ENCODE results near the gene ITGB8.

Gene ITGB8

GRCh38 chr7:20441346-20441745 is 110.6 kb downstream of the ITGB8 start:
- H2BK12ac ChIP-seq (ENCODE audit: low read length), result no peak overlapping the region
- no peak overlapping the region for H3K9ac ChIP-seq (ENCODE audit: low read depth, low read length, poor library complexity)
- no peak for DNase-seq (ENCODE audit: low spot score)
- no peak overlapping the region for H2AFZ ChIP-seq (ENCODE audit: low read length)
- H3K4me2 ChIP-seq (ENCODE audit: insufficient read depth, low read length, poor library complexity, severe bottlenecking), result no peak overlapping the region
- no peak overlapping the region for H2BK15ac ChIP-seq (ENCODE audit: low read length)
- H3K27me3 ChIP-seq (ENCODE audit: control insufficient read depth in 3 of 3, insufficient read depth in 3 of 3, low read depth in 1 of 3, low read length in 3 of 3), result no peaks in the 10 kb centered on the region
- peaks cover 0 to 7% of the 10 kb centered on the region in 2 donors for H3K9me3 ChIP-seq (replicated peaks in 1 of 2; ENCODE audit: control insufficient read depth in 2 of 2, insufficient read depth in 1 of 2, low read depth in 1 of 2, low read length in 2 of 2)
- no peak overlapping the region for H3K4me3 ChIP-seq (ENCODE audit: low read length in 2 of 2)
- no peak overlapping the region for H3K23ac ChIP-seq (ENCODE audit: low read depth, low read length, poor library complexity)
- H3K36me3 ChIP-seq (replicated peaks in 1 of 2; ENCODE audit: control insufficient read depth in 2 of 2, insufficient read depth in 2 of 2, low read length in 2 of 2), result no peaks in the 10 kb centered on the region
- H3K79me1 ChIP-seq (ENCODE audit: low read depth, low read length), result no peaks in the 10 kb centered on the region
- H2AK5ac ChIP-seq (ENCODE audit: low read depth, low read length), result no peak overlapping the region
- no CpG with 5 or more reads among the region's 4 CpGs for WGBS, 2 donors (ENCODE audit: extremely low coverage in 2 of 2, insufficient read length in 2 of 2, insufficient replicate concordance in 1 of 2)
- no peak overlapping the region for H4K91ac ChIP-seq (ENCODE audit: low read depth, low read length, poor library complexity)
- H3K4ac ChIP-seq (ENCODE audit: low read length), result no peak overlapping the region
- no peak overlapping the region for H3K27ac ChIP-seq (replicated peaks; ENCODE audit: low read length)
- no peak overlapping the region for H2BK5ac ChIP-seq (ENCODE audit: low read length)
- H3K18ac ChIP-seq (ENCODE audit: low read length), result no peak overlapping the region
- no peak overlapping the region for H3K14ac ChIP-seq (ENCODE audit: low read length)
- H2BK120ac ChIP-seq (ENCODE audit: low read depth, low read length), result no peak overlapping the region
- H3K4me1 ChIP-seq (ENCODE audit: control insufficient read depth in 2 of 2, insufficient read depth in 1 of 2, low read depth in 1 of 2, low read length in 2 of 2), result no peaks in the 10 kb centered on the region
- H4K8ac ChIP-seq (ENCODE audit: low read depth, low read length), result no peak overlapping the region

- no CpG with 5 or more reads among the region's 3 CpGs for WGBS, 2 donors (ENCODE audit: extremely low coverage in 2 of 2, insufficient read length in 2 of 2, insufficient replicate concordance in 1 of 2)
- no peak overlapping the region for H4K91ac ChIP-seq (ENCODE audit: low read depth, low read length, poor library complexity)
- H2BK5ac ChIP-seq (ENCODE audit: low read length), result no peak overlapping the region
Observed at GRCh38 chr7:20441991-20442441, 111.3 kb downstream of the ITGB8 start.

GRCh38 chr7:20442951-20443350 is 112.3 kb downstream of the ITGB8 start:
- no CpG with 5 or more reads among the region's 8 CpGs for WGBS, 2 donors (ENCODE audit: extremely low coverage in 2 of 2, insufficient read length in 2 of 2, insufficient replicate concordance in 1 of 2)
- no peak overlapping the region for H3K27ac ChIP-seq (replicated peaks; ENCODE audit: low read length)

More at GRCh38 chr7:20441991-20442441, 111.3 kb downstream of the ITGB8 start:
- Histone ChIP-seq H4K8ac (ENCODE audit: low read depth, low read length) (no peak overlapping the region), H3K23ac (ENCODE audit: low read depth, low read length, poor library complexity) (no peak overlapping the region), H3K14ac (ENCODE audit: low read length) (no peak overlapping the region), H3K4me1 (ENCODE audit: control insufficient read depth in 2 of 2, insufficient read depth in 1 of 2, low read depth in 1 of 2, low read length in 2 of 2) (no peaks in the 10 kb centered on the region), H3K79me1 (ENCODE audit: low read depth, low read length) (no peaks in the 10 kb centered on the region), H3K4me3 (ENCODE audit: low read length in 2 of 2) (no peak overlapping the region), H3K27me3 (ENCODE audit: control insufficient read depth in 3 of 3, insufficient read depth in 3 of 3, low read depth in 1 of 3, low read length in 3 of 3) (no peaks in the 10 kb centered on the region), H2AFZ (ENCODE audit: low read length) (no peak overlapping the region), H3K27ac (replicated peaks; ENCODE audit: low read length) (no peak overlapping the region), H3K9ac (ENCODE audit: low read depth, low read length, poor library complexity) (no peak overlapping the region), H2BK12ac (ENCODE audit: low read length) (no peak overlapping the region), H2AK5ac (ENCODE audit: low read depth, low read length) (no peak overlapping the region), H3K4ac (ENCODE audit: low read length) (no peak overlapping the region), H3K36me3 (replicated peaks in 1 of 2; ENCODE audit: control insufficient read depth in 2 of 2, insufficient read depth in 2 of 2, low read length in 2 of 2) (no peaks in the 10 kb centered on the region), H3K9me3 (replicated peaks in 1 of 2; ENCODE audit: control insufficient read depth in 2 of 2, insufficient read depth in 1 of 2, low read depth in 1 of 2, low read length in 2 of 2) (peaks cover 0 to 7% of the 10 kb centered on the region in 2 donors), H3K4me2 (ENCODE audit: insufficient read depth, low read length, poor library complexity, severe bottlenecking) (no peak overlapping the region), H2BK120ac (ENCODE audit: low read depth, low read length) (no peak overlapping the region), H3K18ac (ENCODE audit: low read length) (no peak overlapping the region), H2BK15ac (ENCODE audit: low read length) (no peak overlapping the region)
- no peak for DNase-seq (ENCODE audit: low spot score)

GRCh38 chr7:20444030-20444800 is 113.5 kb downstream of the ITGB8 start:
- Histone ChIP-seq H3K4me1 (ENCODE audit: control insufficient read depth in 2 of 2, insufficient read depth in 1 of 2, low read depth in 1 of 2, low read length in 2 of 2) (no peaks in the 10 kb centered on the region), H2BK5ac (ENCODE audit: low read length) (no peak overlapping the region), H2AK5ac (ENCODE audit: low read depth, low read length) (no peak overlapping the region), H3K9ac (ENCODE audit: low read depth, low read length, poor library complexity) (no peak overlapping the region), H3K18ac (ENCODE audit: low read length) (no peak overlapping the region), H2BK12ac (ENCODE audit: low read length) (no peak overlapping the region), H3K27ac (replicated peaks; ENCODE audit: low read length) (no peak overlapping the region), H2AFZ (ENCODE audit: low read length) (no peak overlapping the region), H3K23ac (ENCODE audit: low read depth, low read length, poor library complexity) (no peak overlapping the region), H3K9me3 (replicated peaks in 1 of 2; ENCODE audit: control insufficient read depth in 2 of 2, insufficient read depth in 1 of 2, low read depth in 1 of 2, low read length in 2 of 2) (peaks cover 0 to 7% of the 10 kb centered on the region in 2 donors), H3K27me3 (ENCODE audit: control insufficient read depth in 3 of 3, insufficient read depth in 3 of 3, low read depth in 1 of 3, low read length in 3 of 3) (no peaks in the 10 kb centered on the region), H3K14ac (ENCODE audit: low read length) (no peak overlapping the region), H2BK120ac (ENCODE audit: low read depth, low read length) (no peak overlapping the region), H3K4me3 (ENCODE audit: low read length in 2 of 2) (no peak overlapping the region), H4K91ac (ENCODE audit: low read depth, low read length, poor library complexity) (no peak overlapping the region), H3K79me1 (ENCODE audit: low read depth, low read length) (no peaks in the 10 kb centered on the region), H4K8ac (ENCODE audit: low read depth, low read length) (no peak overlapping the region), H3K36me3 (replicated peaks in 1 of 2; ENCODE audit: control insufficient read depth in 2 of 2, insufficient read depth in 2 of 2, low read length in 2 of 2) (no peaks in the 10 kb centered on the region), H3K4me2 (ENCODE audit: insufficient read depth, low read length, poor library complexity, severe bottlenecking) (no peak overlapping the region), H2BK15ac (ENCODE audit: low read length) (no peak overlapping the region), H3K4ac (ENCODE audit: low read length) (no peak overlapping the region)
- no peak for DNase-seq (ENCODE audit: low spot score)
- no CpG with 5 or more reads among the region's 2 CpGs for WGBS, 2 donors (ENCODE audit: extremely low coverage in 2 of 2, insufficient read length in 2 of 2, insufficient replicate concordance in 1 of 2)

More at GRCh38 chr7:20442951-20443350, 112.3 kb downstream of the ITGB8 start:
- H3K9ac ChIP-seq (ENCODE audit: low read depth, low read length, poor library complexity), result no peak overlapping the region
- no peak overlapping the region for H2AK5ac ChIP-seq (ENCODE audit: low read depth, low read length)
- H3K4me3 ChIP-seq (ENCODE audit: low read length in 2 of 2), result no peak overlapping the region
- no peak overlapping the region for H2BK5ac ChIP-seq (ENCODE audit: low read length)
- H3K14ac ChIP-seq (ENCODE audit: low read length), result no peak overlapping the region
- no peak overlapping the region for H4K91ac ChIP-seq (ENCODE audit: low read depth, low read length, poor library complexity)
- no peaks in the 10 kb centered on the region for H3K4me1 ChIP-seq (ENCODE audit: control insufficient read depth in 2 of 2, insufficient read depth in 1 of 2, low read depth in 1 of 2, low read length in 2 of 2)
- no peaks in the 10 kb centered on the region for H3K36me3 ChIP-seq (replicated peaks in 1 of 2; ENCODE audit: control insufficient read depth in 2 of 2, insufficient read depth in 2 of 2, low read length in 2 of 2)
- no peak overlapping the region for H2AFZ ChIP-seq (ENCODE audit: low read length)
- H2BK120ac ChIP-seq (ENCODE audit: low read depth, low read length), result no peak overlapping the region
- H3K4ac ChIP-seq (ENCODE audit: low read length), result no peak overlapping the region
- H2BK15ac ChIP-seq (ENCODE audit: low read length), result no peak overlapping the region
- H4K8ac ChIP-seq (ENCODE audit: low read depth, low read length), result no peak overlapping the region
- DNase-seq (ENCODE audit: low spot score), result no peak
- H2BK12ac ChIP-seq (ENCODE audit: low read length), result no peak overlapping the region
- no peaks in the 10 kb centered on the region for H3K27me3 ChIP-seq (ENCODE audit: control insufficient read depth in 3 of 3, insufficient read depth in 3 of 3, low read depth in 1 of 3, low read length in 3 of 3)
- no peak overlapping the region for H3K18ac ChIP-seq (ENCODE audit: low read length)
- no peaks in the 10 kb centered on the region for H3K79me1 ChIP-seq (ENCODE audit: low read depth, low read length)
- no peak overlapping the region for H3K4me2 ChIP-seq (ENCODE audit: insufficient read depth, low read length, poor library complexity, severe bottlenecking)
- H3K23ac ChIP-seq (ENCODE audit: low read depth, low read length, poor library complexity), result no peak overlapping the region
- peaks cover 0 to 7% of the 10 kb centered on the region in 2 donors for H3K9me3 ChIP-seq (replicated peaks in 1 of 2; ENCODE audit: control insufficient read depth in 2 of 2, insufficient read depth in 1 of 2, low read depth in 1 of 2, low read length in 2 of 2)

Measured in neuronal stem cell (in vitro differentiated cells).